ENCODE results near the gene AMOT. TPM values are rescaled to one million over a fixed set of nuclear protein-coding genes. Genes with fewer than 3 reads are reported as not detected.

AMOT gene
- total RNA-seq, 3 donors from 2014 or later (not counting 1 experiment from before 2014, with no cell fraction given), result 7.1 to 15.8 (median 9.3) TPM

- intact Hi-C loops (cut with micrococcal nuclease), result no loop called here
- no peak overlapping the region for H3K4me3 Mint-ChIP-seq
- peak in 1 of 2 donors; percentile 5 for DNase-seq
- Histone ChIP-seq H3K27ac (ENCODE audit: low read length) (no peak overlapping the region), H3K4me3 (ENCODE audit: low read length) (no peak overlapping the region), H3K4me1 (ENCODE audit: control insufficient read depth, insufficient read depth, low read length) (no peaks in the 10 kb centered on the region), H3K36me3 (ENCODE audit: control insufficient read depth, insufficient read depth, low read length) (no peaks in the 10 kb centered on the region), H3K9me3 (ENCODE audit: control insufficient read depth, insufficient read depth, low read length) (no peaks in the 10 kb centered on the region), H3K27me3 (ENCODE audit: control insufficient read depth, insufficient read depth, low read length) (no peaks in the 10 kb centered on the region)
- no peaks in the 10 kb centered on the region for H3K36me3 Mint-ChIP-seq
- ATAC-seq, result no peak
- H3K27me3 Mint-ChIP-seq (ENCODE audit: low read depth in 2 of 2), result peaks cover 9 to 10% of the 10 kb centered on the region in 2 donors
- no peak for TF ChIP-seq CTCF (IDR thresholded peaks at IDR 0.05)
- H3K9me3 Mint-ChIP-seq, result no peaks in the 10 kb centered on the region
- H3K4me1 Mint-ChIP-seq, result no peaks in the 10 kb centered on the region
- no CpG with 5 or more reads among the region's 3 CpGs for WGBS (ENCODE audit: insufficient coverage)
- no peak overlapping the region for H3K27ac Mint-ChIP-seq
These were observed 108.8 kb downstream of the AMOT start for GRCh38 chrX:112731793-112732192.

Other genes with a start within 250 kb of the AMOT start
- under 1 TPM in 1 of 3 donors, not detected in 2; 0.50 TPM for gene LHFPL1, start 160.9 kb downstream of the AMOT start, total RNA-seq